Heart left ventricle (tissue), 13 donors: ENCODE measurements around the gene DDX3Y.

ENCODE experiments used
- POLR2A ChIP-seq, 2 donors: fragments of 450-650 bp; IDR thresholded peaks; one replicate each; pipeline ENCODE4 v1.6.1; 2017; ENCODE audit warnings: antibody characterized with exemption in 2 of 2, mild to moderate bottlenecking in 2 of 2, moderate library complexity in 2 of 2
- TF ChIP-seq, protein P1 (sequence below), 12 donors: fragments of 200-600 bp; sonication (generic) in 4 of 12; IDR thresholded peaks; one replicate each; pipeline versions ENCODE4 v1.5.0 to v1.8.0; 2018 to 2022; ENCODE audit warnings: antibody characterized with exemption in 12 of 12, mild to moderate bottlenecking in 5 of 12
- donor health status: ischemic (EF 13 %, LVEDD 7.1; RV severe dilation, severe dysfunction).
- donor health status: DM: no; HTN: yes; CAD: no.
- donor health status: DM: no; HTN: no; CAD: no.
- donor health status: ischemic (EF 25% LVEDD 6.9; RV normal size, moderate dysfunction).
- donor health status: ischemic (EF 25% LVEDD 5.7; RV mildly dilated, moderate dysfunction).
- donor health status: ischemic (EF 35%, LVEDD 5.7; RV mildly dilated, moderate dysfunction).
- donor health status: nonischemic (EF 11% LVEDD 7.7; RV severe dilation, severe dysfunction).
- donor health status: DM: yes; HTN: yes; CAD: no.
- donor health status: PGD.
- donor health status: ischemic (EF 29% LVEDD 5.4; RV normal size, mild dysfunction).
- donor health status: nonischemic (EF 23%, LVEDD 6.1; RV moderate dilation, normal function).

DNA sequence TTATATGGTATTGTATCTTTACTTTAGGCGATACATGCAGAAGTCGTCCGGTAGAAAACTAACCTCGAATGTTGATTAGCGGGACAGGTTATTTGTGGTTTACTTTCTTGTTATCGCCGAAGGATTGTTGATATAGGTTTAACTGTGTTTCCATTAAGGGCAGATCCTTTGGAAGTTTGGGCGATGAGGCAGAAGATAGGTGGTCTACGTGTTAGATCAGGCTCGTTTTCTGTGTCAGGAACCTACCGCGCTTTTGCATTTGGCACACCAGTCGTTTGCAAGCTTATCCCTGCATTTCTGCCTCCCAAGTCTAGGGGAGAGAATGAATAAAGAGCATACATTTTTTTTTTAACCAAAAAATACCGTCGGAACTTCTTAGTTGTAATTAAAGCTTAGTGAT, 1.2 kb downstream of the DDX3Y start:
- TF ChIP-seq, protein P1, sequence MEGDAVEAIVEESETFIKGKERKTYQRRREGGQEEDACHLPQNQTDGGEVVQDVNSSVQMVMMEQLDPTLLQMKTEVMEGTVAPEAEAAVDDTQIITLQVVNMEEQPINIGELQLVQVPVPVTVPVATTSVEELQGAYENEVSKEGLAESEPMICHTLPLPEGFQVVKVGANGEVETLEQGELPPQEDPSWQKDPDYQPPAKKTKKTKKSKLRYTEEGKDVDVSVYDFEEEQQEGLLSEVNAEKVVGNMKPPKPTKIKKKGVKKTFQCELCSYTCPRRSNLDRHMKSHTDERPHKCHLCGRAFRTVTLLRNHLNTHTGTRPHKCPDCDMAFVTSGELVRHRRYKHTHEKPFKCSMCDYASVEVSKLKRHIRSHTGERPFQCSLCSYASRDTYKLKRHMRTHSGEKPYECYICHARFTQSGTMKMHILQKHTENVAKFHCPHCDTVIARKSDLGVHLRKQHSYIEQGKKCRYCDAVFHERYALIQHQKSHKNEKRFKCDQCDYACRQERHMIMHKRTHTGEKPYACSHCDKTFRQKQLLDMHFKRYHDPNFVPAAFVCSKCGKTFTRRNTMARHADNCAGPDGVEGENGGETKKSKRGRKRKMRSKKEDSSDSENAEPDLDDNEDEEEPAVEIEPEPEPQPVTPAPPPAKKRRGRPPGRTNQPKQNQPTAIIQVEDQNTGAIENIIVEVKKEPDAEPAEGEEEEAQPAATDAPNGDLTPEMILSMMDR (IDR thresholded peaks at IDR 0.05): no peak
- TF ChIP-seq POLR2A (IDR thresholded peaks at IDR 0.05): no peak
